ENCODE results near the gene PSMB11. TPM values are rescaled to one million over a fixed set of nuclear protein-coding genes. Genes with fewer than 3 reads are reported as not detected.

The PSMB11 gene
- total RNA-seq, 6 experiments from 2014 or later = 0.12 TPM; not detected in 5

GRCh38 chr14:23005451-23006187, 36.4 kb upstream of the PSMB11 start:
- Mint-ChIP-seq H3K27me3 (ENCODE audit: insufficient read depth) (peaks cover 7% of the 10 kb centered on the region), H3K9me3 (no peaks in the 10 kb centered on the region), H3K27ac (peak overlapping the region; percentile 99), H3K36me3 (ENCODE audit: low read depth) (no peaks in the 10 kb centered on the region), H3K4me1 (ENCODE audit: low read depth) (peaks cover 52% of the 10 kb centered on the region), H3K4me3 (peak overlapping the region; percentile 98)
- TF ChIP-seq CTCF (IDR thresholded peaks at IDR 0.05) = no peak
- DNase-seq = no peak

- TF ChIP-seq CTCF (IDR thresholded peaks at IDR 0.05) = no peak
- Mint-ChIP-seq H3K27ac (peak overlapping the region; percentile 99), H3K27me3 (ENCODE audit: insufficient read depth) (peaks cover 7% of the 10 kb centered on the region), H3K36me3 (ENCODE audit: low read depth) (no peaks in the 10 kb centered on the region), H3K4me1 (ENCODE audit: low read depth) (peaks cover 53% of the 10 kb centered on the region), H3K9me3 (no peaks in the 10 kb centered on the region), H3K4me3 (peak overlapping the region; percentile 98)
- DNase-seq = no peak
These were observed 35.9 kb upstream of the PSMB11 start for GRCh38 chr14:23006188-23006534.

GRCh38 chr14:23006544-23007419, 35.2 kb upstream of the PSMB11 start:
- H3K36me3 Mint-ChIP-seq (ENCODE audit: low read depth) = no peaks in the 10 kb centered on the region
- H3K27me3 Mint-ChIP-seq (ENCODE audit: insufficient read depth) = peaks cover 7% of the 10 kb centered on the region
- DNase-seq = peak; percentile 97
- H3K4me3 Mint-ChIP-seq = peak overlapping the region; percentile 98
- no peaks in the 10 kb centered on the region for H3K9me3 Mint-ChIP-seq
- peak overlapping the region; percentile 99 for H3K27ac Mint-ChIP-seq
- H3K4me1 Mint-ChIP-seq (ENCODE audit: low read depth) = peaks cover 57% of the 10 kb centered on the region
- peak; percentile 55; the same call in 1 of the 2 replicates for TF ChIP-seq CTCF (IDR thresholded peaks at IDR 0.05)

- TF ChIP-seq CTCF (IDR thresholded peaks at IDR 0.05) = no peak
- no peak for DNase-seq
- peaks cover 7% of the 10 kb centered on the region; the same call in 1 of the 2 replicates for H3K27me3 Mint-ChIP-seq (ENCODE audit: insufficient read depth)
- peaks cover 57% of the 10 kb centered on the region for H3K4me1 Mint-ChIP-seq (ENCODE audit: low read depth)
- peak overlapping the region; percentile 95 for H3K4me3 Mint-ChIP-seq
- no peaks in the 10 kb centered on the region for H3K36me3 Mint-ChIP-seq (ENCODE audit: low read depth)
- H3K9me3 Mint-ChIP-seq = no peaks in the 10 kb centered on the region
- H3K27ac Mint-ChIP-seq = peak overlapping the region; percentile 92
These were observed 33.2 kb upstream of the PSMB11 start for GRCh38 chr14:23008831-23009230.

- H3K36me3 Mint-ChIP-seq (ENCODE audit: low read depth) = no peaks in the 10 kb centered on the region
- peaks cover 57% of the 10 kb centered on the region for H3K4me1 Mint-ChIP-seq (ENCODE audit: low read depth)
- DNase-seq = no peak
- peaks cover 7% of the 10 kb centered on the region; the same call in 1 of the 2 replicates for H3K27me3 Mint-ChIP-seq (ENCODE audit: insufficient read depth)
- peak overlapping the region; percentile 95 for H3K4me3 Mint-ChIP-seq
- H3K9me3 Mint-ChIP-seq = no peaks in the 10 kb centered on the region
- no peak for TF ChIP-seq CTCF (IDR thresholded peaks at IDR 0.05)
- H3K27ac Mint-ChIP-seq = peak overlapping the region; percentile 92
These were observed 32.5 kb upstream of the PSMB11 start for GRCh38 chr14:23009483-23009938.
